Muscle layer of colon (tissue), 2 donors: ENCODE results near the gene ATP9A.
"Not testable (repeated sequence)": the region's sequence is repeated elsewhere in the genome, so short reads cannot be mapped to it uniquely, and the experiment has no call there.

Experiments
- H3K27ac ChIP-seq: one replicate; pipeline ENCODE4 v1.7.0; 2013; ENCODE audit warnings: low read depth, mild to moderate bottlenecking, low read length, moderate library complexity
- H3K27me3 ChIP-seq, 2 donors: one replicate each; pipeline ENCODE4 v1.7.0; 2013; ENCODE audit warnings: low read length in 2 of 2, mild to moderate bottlenecking in 2 of 2; ENCODE audit not compliant: insufficient read depth in 2 of 2, control insufficient read depth in 1 of 2
- H3K36me3 ChIP-seq: one replicate; pipeline ENCODE4 v1.7.0; 2013; ENCODE audit warnings: mild to moderate bottlenecking, low read length; ENCODE audit not compliant: insufficient read depth
- H3K4me1 ChIP-seq: one replicate; pipeline ENCODE4 v1.7.0; 2013; ENCODE audit warnings: mild to moderate bottlenecking, low read length; ENCODE audit not compliant: insufficient read depth
- H3K4me3 ChIP-seq, 2 donors: one replicate each; pipeline ENCODE4 v1.7.0; 2013; ENCODE audit warnings: low read length in 2 of 2, low read depth in 1 of 2, mild to moderate bottlenecking in 1 of 2, moderate library complexity in 1 of 2
- H3K9ac ChIP-seq: one replicate; pipeline ENCODE4 v1.7.0; 2013; ENCODE audit warnings: low read length
- H3K9me3 ChIP-seq: one replicate; pipeline ENCODE4 v1.7.0; 2013; ENCODE audit warnings: mild to moderate bottlenecking, low read length
- donor health status: abdominal sarcoma.
- donor health status: Adenocarcinoma of cecum.

The ATP9A gene

DNA sequence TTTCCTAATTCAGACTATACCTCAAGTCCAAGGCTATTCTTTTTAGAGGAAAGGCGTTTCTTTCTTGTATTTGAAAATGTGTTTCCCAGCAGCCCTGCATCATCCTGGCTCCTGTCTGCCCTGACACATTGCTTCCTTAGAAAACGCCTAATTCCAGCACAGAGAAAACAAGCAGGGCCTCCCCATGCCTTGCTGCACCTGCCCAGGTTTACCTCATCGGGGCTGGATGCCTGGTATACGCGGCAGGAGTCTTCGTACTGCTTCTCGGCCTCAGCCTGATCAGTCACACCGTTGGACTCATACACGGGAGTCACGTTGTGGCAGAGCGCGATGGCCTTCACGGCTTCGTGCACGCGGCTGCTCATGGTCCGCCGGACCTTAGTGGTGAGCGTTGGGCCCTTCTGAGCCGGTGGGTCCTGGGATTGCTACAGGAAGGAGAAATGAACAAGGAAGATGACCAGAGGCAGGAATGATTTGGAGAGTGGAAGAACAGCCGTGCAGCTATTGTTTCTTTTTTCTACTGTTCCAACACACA is 111.4 kb downstream of the ATP9A start:
- Histone ChIP-seq H3K4me1 (no peaks in the 10 kb centered on the region), H3K27ac (no peak overlapping the region), H3K9me3 (no peaks in the 10 kb centered on the region), H3K4me3 (no peak overlapping the region), H3K27me3 (no peaks in the 10 kb centered on the region), H3K36me3 (peaks cover 6% of the 10 kb centered on the region), H3K9ac (no peak overlapping the region)

DNA sequence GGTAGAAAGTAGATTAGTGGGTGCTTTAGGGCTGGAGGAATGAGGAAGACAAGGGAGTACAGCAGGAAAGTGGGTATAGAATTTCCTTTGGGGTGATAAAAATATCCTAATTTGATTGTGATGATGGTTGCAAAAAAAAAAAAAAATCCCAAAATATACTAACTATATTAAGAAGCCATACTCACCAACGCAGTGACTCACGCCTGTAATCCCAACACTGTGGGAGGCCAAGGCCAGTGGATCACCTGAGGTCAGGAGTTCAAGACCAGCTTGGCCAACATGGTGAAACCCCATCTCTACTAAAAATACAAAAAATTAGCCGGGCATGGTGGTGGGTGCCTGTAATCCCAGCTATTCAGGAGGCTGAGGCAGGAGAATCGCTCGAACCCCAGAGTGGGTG is 112.1 kb downstream of the ATP9A start:
- not testable (repeated sequence) for H3K9ac ChIP-seq, H3K4me3 ChIP-seq, H3K36me3 ChIP-seq, H3K27ac ChIP-seq, H3K9me3 ChIP-seq, H3K27me3 ChIP-seq, H3K4me1 ChIP-seq

DNA sequence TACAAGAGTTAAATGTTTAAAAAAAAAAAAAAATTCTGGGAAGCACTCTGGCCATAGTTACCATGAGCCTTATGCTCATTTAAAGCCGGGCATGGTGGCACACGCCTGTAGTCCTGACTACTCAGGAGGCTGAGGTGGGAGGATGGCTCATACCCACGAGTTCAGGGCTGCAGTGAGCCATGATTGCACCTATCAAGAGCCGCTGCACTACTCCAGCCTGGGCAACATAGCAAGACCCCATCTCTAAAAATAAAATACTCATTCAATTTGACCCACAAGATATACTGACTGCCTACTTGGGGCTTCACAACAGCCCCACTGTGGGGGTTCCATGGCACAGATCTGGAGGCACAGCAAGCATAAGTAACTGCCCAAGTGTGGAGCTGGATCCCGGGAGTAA is 113.7 kb downstream of the ATP9A start:
- no peaks in the 10 kb centered on the region for H3K9me3 ChIP-seq
- peaks cover 6% of the 10 kb centered on the region for H3K36me3 ChIP-seq
- no peak overlapping the region for H3K27ac ChIP-seq
- no peaks in the 10 kb centered on the region for H3K27me3 ChIP-seq
- no peak overlapping the region for H3K4me3 ChIP-seq
- H3K9ac ChIP-seq, result no peak overlapping the region
- H3K4me1 ChIP-seq, result no peaks in the 10 kb centered on the region

- no peaks in the 10 kb centered on the region for H3K9me3 ChIP-seq
- H3K36me3 ChIP-seq, result peaks cover 6% of the 10 kb centered on the region
- H3K4me1 ChIP-seq, result no peaks in the 10 kb centered on the region
- H3K4me3 ChIP-seq, result no peak overlapping the region
- no peaks in the 10 kb centered on the region for H3K27me3 ChIP-seq
- H3K27ac ChIP-seq, result no peak overlapping the region
- H3K9ac ChIP-seq, result no peak overlapping the region
These were observed 114.1 kb downstream of the ATP9A start for GRCh38 chr20:51654060-51654459.

DNA sequence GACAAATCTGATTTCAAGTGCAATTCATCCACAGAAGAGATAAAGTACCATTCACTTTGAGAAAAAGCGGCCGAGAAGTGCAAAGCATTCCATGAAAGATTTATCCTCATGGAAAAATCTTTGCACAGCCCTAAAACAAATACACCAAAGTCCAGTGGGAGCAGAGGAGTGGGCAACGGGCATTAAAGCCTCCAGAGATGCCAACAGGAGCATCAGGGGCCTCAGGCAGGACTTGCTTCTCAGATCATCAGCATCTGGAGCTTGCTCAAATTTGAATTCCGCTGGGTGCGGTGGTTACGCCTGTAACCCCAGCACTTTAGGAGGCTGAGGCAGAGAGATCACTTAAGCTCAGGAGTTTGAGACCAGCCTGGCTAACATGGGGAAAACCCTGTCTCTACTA is 115.0 kb downstream of the ATP9A start:
- Histone ChIP-seq H3K4me3 (no peak overlapping the region), H3K36me3 (peaks cover 12% of the 10 kb centered on the region), H3K27ac (no peak overlapping the region), H3K4me1 (no peaks in the 10 kb centered on the region), H3K9ac (no peak overlapping the region), H3K9me3 (no peaks in the 10 kb centered on the region), H3K27me3 (no peaks in the 10 kb centered on the region)

DNA sequence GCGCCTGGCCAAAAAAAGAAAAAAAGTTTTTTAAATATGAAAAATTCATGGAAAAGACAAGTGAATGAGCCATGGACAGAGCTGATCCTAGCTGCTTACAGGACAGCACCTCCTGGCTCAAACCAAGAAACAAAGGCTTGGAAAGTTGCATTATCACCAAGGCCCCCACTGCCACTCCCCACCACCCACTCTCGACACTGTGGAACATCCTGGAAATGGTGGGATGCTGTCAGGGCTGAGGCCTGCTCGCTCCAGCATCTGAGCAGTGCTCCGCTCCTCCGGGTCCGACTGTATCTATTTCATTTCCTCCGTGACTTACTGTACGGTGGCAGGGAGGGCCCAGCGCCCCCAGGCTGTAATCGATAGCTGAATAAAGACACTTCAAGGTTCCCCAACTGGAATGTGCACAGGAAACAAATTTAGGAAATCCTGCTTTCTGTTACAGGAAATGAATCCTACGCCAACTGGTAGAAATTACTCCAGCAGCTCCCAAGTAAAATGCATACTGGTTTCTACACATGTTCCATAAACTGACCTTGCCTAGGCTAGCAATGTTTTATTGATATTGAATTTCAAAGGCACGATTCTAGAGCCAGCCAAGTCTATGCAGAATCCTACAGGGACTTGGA is 116.2 kb downstream of the ATP9A start:
- H3K27ac ChIP-seq, result no peak overlapping the region
- no peaks in the 10 kb centered on the region for H3K27me3 ChIP-seq
- H3K9ac ChIP-seq, result no peak overlapping the region
- H3K36me3 ChIP-seq, result peaks cover 8% of the 10 kb centered on the region
- no peaks in the 10 kb centered on the region for H3K4me1 ChIP-seq
- no peaks in the 10 kb centered on the region for H3K9me3 ChIP-seq
- no peak overlapping the region for H3K4me3 ChIP-seq

GRCh38 chr20:51650685-51651134 is 117.5 kb downstream of the ATP9A start:
- Histone ChIP-seq H3K9me3 (no peaks in the 10 kb centered on the region), H3K4me1 (no peaks in the 10 kb centered on the region), H3K4me3 (no peak overlapping the region), H3K27me3 (no peaks in the 10 kb centered on the region), H3K27ac (no peak overlapping the region), H3K9ac (no peak overlapping the region), H3K36me3 (peaks cover 8% of the 10 kb centered on the region)

DNA sequence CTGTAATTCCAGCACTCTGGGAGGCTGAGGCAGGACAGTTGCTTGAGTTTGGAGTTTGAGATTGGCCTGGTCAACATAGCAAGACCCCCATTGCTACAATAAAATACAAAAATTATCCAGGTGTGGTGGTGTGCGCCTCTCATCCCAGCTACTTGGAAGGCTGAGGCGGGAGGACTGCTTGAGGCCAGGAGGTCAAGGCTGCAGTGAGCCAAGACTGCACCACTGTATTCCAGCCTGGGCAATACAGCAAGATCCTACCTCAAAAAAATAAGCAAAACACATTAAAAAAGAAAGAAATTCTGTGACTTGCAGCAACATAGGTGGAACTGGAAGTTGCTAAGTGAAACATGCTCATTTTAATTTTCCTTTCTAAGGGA is 119.6 kb downstream of the ATP9A start:
- no peak overlapping the region for H3K27ac ChIP-seq
- no peaks in the 10 kb centered on the region for H3K9me3 ChIP-seq
- no peak overlapping the region for H3K9ac ChIP-seq
- H3K36me3 ChIP-seq, result peaks cover 8% of the 10 kb centered on the region
- no peak overlapping the region for H3K4me3 ChIP-seq
- no peaks in the 10 kb centered on the region for H3K27me3 ChIP-seq
- H3K4me1 ChIP-seq, result no peaks in the 10 kb centered on the region

DNA sequence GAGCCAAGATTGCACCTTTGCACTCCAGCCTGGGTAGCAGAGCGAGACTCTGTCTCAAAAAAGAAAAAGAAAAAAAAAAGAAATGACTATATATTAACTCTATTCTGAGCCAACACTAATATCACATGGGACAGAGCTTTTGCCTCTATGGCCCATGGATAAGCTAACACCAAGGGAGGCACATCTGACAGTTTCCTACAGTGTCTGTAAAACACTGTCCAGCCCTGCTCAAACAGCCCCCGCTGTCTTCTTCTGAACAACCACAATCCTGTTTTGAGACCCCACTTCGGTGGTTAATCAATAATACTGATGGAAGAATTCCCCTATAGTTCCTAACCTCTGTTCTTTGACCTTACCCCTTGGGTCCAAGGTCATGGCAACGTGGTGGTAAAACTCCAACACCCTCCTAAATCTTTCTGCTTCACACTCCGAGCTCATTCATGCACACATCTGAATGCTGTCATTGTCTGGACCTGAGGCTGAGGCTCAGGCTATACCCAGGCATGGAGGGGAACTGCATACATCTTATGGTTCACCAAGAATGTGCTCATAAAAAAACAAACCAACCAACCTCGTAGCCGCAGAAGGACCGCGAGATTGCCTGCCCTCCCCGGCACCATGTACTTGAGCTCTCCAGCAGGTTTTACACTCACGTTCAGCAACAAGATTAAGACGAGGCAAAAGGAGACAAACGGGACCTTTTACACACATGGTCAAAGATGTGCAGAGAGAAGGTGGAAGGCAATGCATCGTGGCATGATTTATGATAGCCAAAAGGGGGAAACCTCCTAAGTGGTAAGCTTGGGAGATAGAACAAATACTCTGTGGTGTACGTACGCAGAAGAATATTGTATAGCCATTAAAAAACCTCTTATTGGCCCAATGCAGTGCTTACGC is 120.3 kb downstream of the ATP9A start:
- no peak overlapping the region for H3K27ac ChIP-seq
- peaks cover 8% of the 10 kb centered on the region for H3K36me3 ChIP-seq
- no peaks in the 10 kb centered on the region for H3K9me3 ChIP-seq
- no peaks in the 10 kb centered on the region for H3K27me3 ChIP-seq
- no peak overlapping the region for H3K4me3 ChIP-seq
- no peaks in the 10 kb centered on the region for H3K4me1 ChIP-seq
- H3K9ac ChIP-seq, result no peak overlapping the region

DNA sequence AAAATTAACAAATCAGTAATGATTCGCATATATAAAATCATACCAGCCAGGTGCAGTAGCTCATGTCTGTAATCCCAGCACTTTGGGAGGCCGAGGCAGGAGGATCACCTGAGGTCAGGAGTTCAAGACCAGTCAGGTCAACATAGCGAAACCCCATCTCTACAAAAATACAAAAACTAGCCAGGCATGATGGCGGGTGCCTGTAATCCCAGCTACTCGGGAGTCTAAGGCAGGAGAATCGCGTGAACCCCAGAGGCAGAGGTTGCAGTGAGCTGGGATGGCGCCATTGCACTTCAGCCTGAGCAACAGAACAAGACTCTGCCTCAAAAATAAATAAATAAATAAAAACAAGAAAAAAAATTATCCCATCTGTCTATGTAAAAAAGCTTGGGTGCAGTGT is 124.4 kb downstream of the ATP9A start:
- H3K27me3 ChIP-seq, H3K9ac ChIP-seq, H3K9me3 ChIP-seq, H3K27ac ChIP-seq, H3K36me3 ChIP-seq, H3K4me3 ChIP-seq, H3K4me1 ChIP-seq: not testable (repeated sequence)

DNA sequence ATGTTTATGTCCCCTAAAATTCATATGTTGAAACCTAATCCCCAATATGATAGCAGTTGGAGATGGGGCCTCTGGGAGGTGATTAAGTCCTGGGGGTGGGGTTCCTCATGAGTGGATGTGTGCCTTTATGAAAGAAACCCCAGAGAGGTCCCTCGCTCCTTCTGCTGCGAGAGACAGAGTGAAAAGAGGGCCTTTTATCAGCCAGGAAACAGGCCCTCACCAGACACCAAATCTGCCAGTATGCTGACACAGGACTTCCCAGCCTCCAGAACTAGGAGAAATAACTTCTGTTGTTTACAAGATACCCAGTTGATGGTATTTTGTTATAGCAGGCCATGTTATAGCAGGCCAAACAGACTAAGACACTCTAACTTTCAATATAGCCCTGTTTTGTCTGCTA is 124.8 kb downstream of the ATP9A start:
- Histone ChIP-seq H3K36me3 (peaks cover 4% of the 10 kb centered on the region), H3K4me1 (no peaks in the 10 kb centered on the region), H3K9ac (no peak overlapping the region)

More for the DNA sequence above, 124.8 kb downstream of the ATP9A start:
- Histone ChIP-seq H3K27me3 (no peaks in the 10 kb centered on the region), H3K9me3 (no peaks in the 10 kb centered on the region), H3K4me3 (no peak overlapping the region), H3K27ac (no peak overlapping the region)
